Erythroblast (primary cell): Measurements from ENCODE around the gene WDR31.

Experiments used
- GATA1 ChIP-seq: IDR thresholded peaks from 2 replicates; pipeline ENCODE4 v1.6.1; 2011; ENCODE audit warnings: low read depth, mild to moderate bottlenecking, control low read depth, low read length, moderate library complexity
- POLR2A ChIP-seq: IDR thresholded peaks from 2 replicates; pipeline ENCODE4 v1.6.1; 2011; ENCODE audit warnings: mild to moderate bottlenecking, low read length

DNA sequence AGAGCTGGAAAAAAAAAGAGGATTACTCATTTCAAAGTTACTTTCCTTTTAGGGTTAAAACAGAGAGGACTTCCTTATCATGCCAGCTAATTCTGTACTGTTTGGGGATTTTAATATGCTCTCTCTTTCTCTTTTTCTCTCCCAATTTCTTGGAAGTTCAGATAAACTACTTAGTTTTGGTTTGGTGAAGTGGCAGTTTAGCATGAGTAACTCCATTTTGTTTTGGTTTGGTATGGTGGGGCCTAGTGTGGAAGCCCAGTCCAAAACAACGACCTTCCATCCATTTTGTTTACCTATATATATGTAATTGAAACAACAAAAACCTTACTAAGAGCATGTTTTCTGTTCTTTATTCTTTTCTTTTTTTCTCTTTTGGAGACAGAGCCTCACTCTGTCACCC, 5.6 kb upstream of the WDR31 start:
- TF ChIP-seq POLR2A, result no peak
- no peak for TF ChIP-seq GATA1
